MG63 (cell line): ENCODE data around the gene WDR74. TPM values are rescaled to one million over a fixed set of nuclear protein-coding genes. Genes with fewer than 3 reads are reported as not detected.

ENCODE experiments used
- DNase-seq: peaks from one replicate; pipeline ENCODE4 v3.0.0-alpha.2; 2020
- H3K27me3 ChIP-seq: fragments of 250-450 bp; sonication (Bioruptor Pico); 2 replicates; pipeline ENCODE4 v1.5.1; 2020; ENCODE audit warnings: mild to moderate bottlenecking, moderate library complexity
- H3K36me3 ChIP-seq: fragments of 250-450 bp; sonication (Bioruptor Pico); 2 replicates; pipeline ENCODE4 v1.5.1; 2020; ENCODE audit warnings: mild to moderate bottlenecking, moderate library complexity
- H3K4me3 ChIP-seq: fragments of 250-450 bp; sonication (Bioruptor Pico); 2 replicates; pipeline ENCODE4 v1.5.1; 2020; ENCODE audit warnings: mild to moderate bottlenecking, moderate library complexity
- H3K9me3 ChIP-seq: fragments of 250-450 bp; sonication (Bioruptor Pico); 2 replicates; pipeline ENCODE4 v1.5.1; 2020; ENCODE audit warnings: mild to moderate bottlenecking, moderate library complexity
- total RNA-seq: library from RNA; depleted of rRNA; stranded (reverse); fragments of >200 nt; shearing (Covaris generic); gene quantifications from 2 replicates; pipeline ENCODE4 v1.2.3, GENCODE V29; 2014; ENCODE audit warnings: low replicate concordance; rRNA removed

The WDR74 gene
- total RNA-seq, 1 experiment from 2014 or later: 135 TPM

DNA sequence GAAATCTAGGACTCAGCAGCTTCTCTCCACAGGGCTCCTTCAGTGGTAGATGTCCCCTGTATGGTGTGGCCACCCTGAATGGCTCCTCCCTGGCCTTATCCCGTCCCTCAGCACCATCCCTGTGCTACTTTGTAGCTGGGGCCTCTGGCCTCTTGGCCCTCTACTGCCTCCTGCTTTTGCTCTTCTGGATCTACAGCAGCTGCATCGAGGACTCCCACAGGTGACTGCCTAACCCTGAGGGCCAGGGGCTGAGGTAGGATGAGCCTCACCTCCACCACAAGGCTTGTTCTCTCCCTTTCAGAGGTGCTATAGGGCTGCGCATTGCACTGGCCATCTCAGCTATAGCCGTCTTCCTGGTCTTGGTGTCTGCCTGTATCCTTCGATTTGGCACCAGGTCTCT is 50.4 kb downstream of the WDR74 start:
- Histone ChIP-seq H3K36me3 (peaks cover 42% of the 10 kb centered on the region), H3K4me3 (no peak overlapping the region), H3K27me3 (no peaks in the 10 kb centered on the region), H3K9me3 (no peaks in the 10 kb centered on the region)
- no peak for DNase-seq

DNA sequence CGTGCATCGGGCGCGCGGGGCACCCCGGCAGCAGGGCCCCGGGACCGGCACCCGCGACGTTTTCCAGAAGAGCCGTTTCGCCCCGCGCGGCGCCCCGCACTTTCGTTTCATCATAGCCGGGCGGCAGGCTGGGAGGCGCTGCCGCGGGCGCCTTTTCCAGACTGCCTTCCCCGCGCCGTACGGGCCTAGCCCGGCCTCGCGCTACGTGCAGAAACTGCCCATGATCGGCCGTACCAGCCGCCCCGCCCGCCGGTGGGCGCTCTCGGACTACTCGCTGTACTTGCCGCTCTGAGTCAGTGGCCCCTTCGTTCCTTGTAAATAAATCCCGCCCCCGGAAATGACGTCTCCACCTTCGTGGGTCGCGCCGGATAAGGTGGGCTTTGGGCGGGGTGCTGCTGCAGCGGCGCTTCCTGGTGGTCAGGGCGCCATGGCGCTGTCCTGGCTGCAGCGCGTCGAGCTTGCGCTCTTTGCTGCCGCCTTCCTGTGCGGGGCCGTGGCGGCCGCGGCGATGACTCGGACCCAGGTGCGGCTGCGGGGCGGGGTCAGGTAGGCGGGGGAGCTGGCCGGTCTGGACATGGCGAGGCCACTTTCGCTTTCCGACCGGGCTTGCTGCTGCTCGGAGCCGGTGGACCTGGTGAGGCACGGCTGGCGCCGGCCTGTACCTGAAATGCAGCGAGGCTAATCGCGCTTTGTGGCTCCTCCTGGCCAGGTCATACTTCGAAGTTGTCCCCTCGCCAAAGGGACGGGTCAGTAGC is 52.2 kb downstream of the WDR74 start, which contains the start of gene TMEM179B:
Gene TMEM179B, plus strand, starts transcription at position 398 of the 755 bp plus-strand sequence. Its CDS starts 30 bp downstream, at position 428.
- H3K4me3 ChIP-seq: peak within 1 kb of the TSS; percentile 71
- H3K36me3 ChIP-seq: peaks cover 37% of the 10 kb centered on the region
- H3K27me3 ChIP-seq: no peaks in the 10 kb centered on the region
- no peaks in the 10 kb centered on the region for H3K9me3 ChIP-seq
- peak; percentile 97 for DNase-seq

DNA sequence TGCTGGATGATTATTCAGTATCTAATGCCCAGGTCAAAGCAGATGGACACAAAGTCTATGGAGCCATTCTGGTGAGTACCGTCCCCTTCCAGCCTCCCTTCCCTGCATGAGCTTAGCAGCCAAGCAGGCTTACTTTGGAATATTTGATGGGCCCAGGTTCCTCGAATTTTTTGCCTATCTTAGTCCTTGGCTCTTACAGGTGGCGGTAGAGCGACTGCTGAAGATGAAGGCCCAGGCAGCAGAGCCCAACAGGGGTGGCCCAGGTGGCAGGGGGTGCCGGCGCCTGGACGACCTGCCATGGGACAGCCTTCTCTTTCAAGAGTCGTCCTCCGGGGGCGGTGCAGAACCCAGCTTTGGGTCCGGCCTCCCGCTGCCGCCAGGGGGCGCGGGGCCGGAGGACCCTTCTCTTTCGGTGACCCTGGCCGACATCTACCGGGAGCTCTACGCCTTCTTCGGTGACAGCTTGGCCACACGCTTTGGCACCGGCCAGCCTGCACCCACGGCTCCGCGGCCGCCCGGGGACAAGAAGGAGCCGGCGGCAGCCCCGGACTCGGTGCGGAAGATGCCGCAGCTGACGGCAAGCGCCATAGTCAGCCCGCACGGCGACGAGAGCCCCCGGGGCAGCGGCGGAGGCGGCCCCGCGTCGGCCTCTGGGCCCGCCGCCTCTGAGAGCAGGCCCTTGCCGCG is 52.9 kb downstream of the WDR74 start:
- H3K4me3 ChIP-seq: peak overlapping the region; percentile 71
- DNase-seq: peak; percentile 82
- peaks cover 31% of the 10 kb centered on the region for H3K36me3 ChIP-seq
- H3K9me3 ChIP-seq: no peaks in the 10 kb centered on the region
- no peaks in the 10 kb centered on the region for H3K27me3 ChIP-seq

Other genes starting within 250 kb of the WDR74 start
- 11.1 and 20.3 TPM in 2 replicates for gene TUT1, start 248.1 kb downstream of the WDR74 start, total RNA-seq
- 84.9 and 117 TPM in 2 replicates for gene MTA2, start 237.7 kb downstream of the WDR74 start, total RNA-seq
- 18.1 and 20.9 TPM in 2 replicates for gene EML3, start 226.8 kb downstream of the WDR74 start, total RNA-seq
- 2.5 and 8.5 TPM in 2 replicates for gene ROM1, start 226.3 kb downstream of the WDR74 start, total RNA-seq
- 24.6 and 32.9 TPM in 2 replicates for gene B3GAT3, start 217.6 kb downstream of the WDR74 start, total RNA-seq
- gene GANAB, start 193.0 kb downstream of the WDR74 start, total RNA-seq: 496 and 667 TPM in 2 replicates
- 8.0 and 22.8 TPM in 2 replicates for gene INTS5, start 186.3 kb downstream of the WDR74 start, total RNA-seq
- 64.8 and 73.5 TPM in 2 replicates for gene C11orf98, start 174.4 kb downstream of the WDR74 start, total RNA-seq
- 10.9 and 14.9 TPM in 2 replicates for gene CSKMT, start 174.3 kb downstream of the WDR74 start, total RNA-seq
- 16.4 and 22.2 TPM in 2 replicates for gene UQCC3, start 167.9 kb downstream of the WDR74 start, total RNA-seq
- 4.7 and 9.8 TPM in 2 replicates for gene LBHD1, start 167.3 kb downstream of the WDR74 start, total RNA-seq
- 85.5 and 147 TPM in 2 replicates for gene UBXN1, start 160.5 kb downstream of the WDR74 start, total RNA-seq
- 1.4 and 2.3 TPM in 2 replicates for gene LRRN4CL, start 150.1 kb downstream of the WDR74 start, total RNA-seq
- 57.4 and 185 TPM in 2 replicates for gene BSCL2, start 132.2 kb downstream of the WDR74 start, total RNA-seq
- gene GNG3, start 131.9 kb downstream of the WDR74 start, total RNA-seq: not detected in 2 replicates
- gene HNRNPUL2, start 112.1 kb downstream of the WDR74 start, total RNA-seq: 2.1 and 4.5 TPM in 2 replicates
- 31.8 and 42.3 TPM in 2 replicates for gene TTC9C, start 111.1 kb downstream of the WDR74 start, total RNA-seq
- gene ZBTB3, start 85.4 kb downstream of the WDR74 start, total RNA-seq: 8.5 and 19.1 TPM in 2 replicates
- 77.9 and 85.4 TPM in 2 replicates for gene POLR2G, start 78.0 kb downstream of the WDR74 start, total RNA-seq
- 22.9 and 28.7 TPM in 2 replicates for gene TAF6L, start 68.2 kb downstream of the WDR74 start, total RNA-seq
- 27.5 and 46.6 TPM in 2 replicates for gene TMEM179B, start 52.2 kb downstream of the WDR74 start, total RNA-seq
- 13.8 and 32.0 TPM in 2 replicates for gene TMEM223, start 47.6 kb downstream of the WDR74 start, total RNA-seq
- gene NXF1, start 34.1 kb downstream of the WDR74 start, total RNA-seq: 5.4 and 15.6 TPM in 2 replicates
- 28.0 and 42.3 TPM in 2 replicates for gene STX5, start 7.5 kb downstream of the WDR74 start, total RNA-seq
- not detected in 2 replicates for gene TEX54, start 6.7 kb downstream of the WDR74 start, total RNA-seq
- gene SLC3A2, start 41.3 kb upstream of the WDR74 start, total RNA-seq: 545 and 579 TPM in 2 replicates
- gene CHRM1, start 81.8 kb upstream of the WDR74 start, total RNA-seq: 0.22 and 1.3 TPM in 2 replicates
- gene SLC22A6, start 145.4 kb upstream of the WDR74 start, total RNA-seq: not detected in 2 replicates
- gene SLC22A8, start 176.3 kb upstream of the WDR74 start, total RNA-seq: not detected in 2 replicates